Keratinocyte (primary cell): Measurements from ENCODE around the gene ASPSCR1. TPM values are rescaled to one million over a fixed set of nuclear protein-coding genes. Genes with fewer than 3 reads are reported as not detected.

Experiments used
- DNase-seq: peaks from one replicate; pipeline ENCODE4 v3.0.0-alpha.2; 2011; ENCODE audit warnings: low read depth, missing footprints, low spot score
- FAIRE-seq: peaks from 2 replicates; lab custom pipeline; 2011; peaks lifted over from hg19 to GRCh38; lab: Jason Lieb, UNC
- H2AFZ ChIP-seq: 2 replicates; pipeline ENCODE4 v1.6.0; 2012; ENCODE audit warnings: low read length, control low read depth, inconsistent platforms; ENCODE audit not compliant: control insufficient read depth
- H3K27ac ChIP-seq: 2 replicates; pipeline ENCODE4 v1.5.1; 2011; ENCODE audit warnings: low read length; ENCODE audit not compliant: control insufficient read depth, insufficient read depth
- H3K27me3 ChIP-seq: 3 replicates; pipeline ENCODE4 v1.6.0; 2011; ENCODE audit warnings: low read length; ENCODE audit not compliant: control insufficient read depth, insufficient read depth; ENCODE audit errors: extremely low read depth
- H3K36me3 ChIP-seq, 2 experiments: 2 replicates in 1 of 2; 3 replicates in 1 of 2; pipeline ENCODE4 v1.5.1; 2011; ENCODE audit warnings: low read length in 2 of 2, mild to moderate bottlenecking in 1 of 2; ENCODE audit not compliant: control insufficient read depth in 2 of 2, insufficient read depth in 2 of 2; ENCODE audit errors: extremely low read depth in 1 of 2
- H3K4me1 ChIP-seq: 3 replicates; pipeline ENCODE4 v1.5.1; 2011; ENCODE audit warnings: low read length; ENCODE audit not compliant: control insufficient read depth, insufficient read depth; ENCODE audit errors: extremely low read depth
- H3K4me2 ChIP-seq: 3 replicates; pipeline ENCODE4 v1.6.0; 2011; ENCODE audit warnings: low read depth, low read length; ENCODE audit not compliant: control insufficient read depth, insufficient read depth; ENCODE audit errors: extremely low read depth
- H3K4me3 ChIP-seq, 3 experiments: fragments of 200-600 bp in 1 of 3; sonication (generic) in 1 of 3; 2 replicates in 2 of 3; 3 replicates in 1 of 3; pipeline ENCODE4 v1.5.1; 2011 to 2016; ENCODE audit warnings: low read length in 3 of 3, mild to moderate bottlenecking in 3 of 3, control low read depth in 2 of 3, inconsistent platforms in 1 of 3, low read depth in 1 of 3, mixed read lengths in 1 of 3, mixed run types in 1 of 3, moderate library complexity in 1 of 3; ENCODE audit not compliant: control insufficient read depth in 2 of 3, insufficient read depth in 2 of 3; ENCODE audit errors: extremely low read depth in 1 of 3
- H3K79me2 ChIP-seq: 2 replicates; pipeline ENCODE4 v1.6.0; 2012; ENCODE audit warnings: low read length; ENCODE audit not compliant: control insufficient read depth, insufficient read depth
- H3K9ac ChIP-seq: 3 replicates; pipeline ENCODE4 v1.6.0; 2011; ENCODE audit warnings: low read length; ENCODE audit not compliant: control insufficient read depth, insufficient read depth; ENCODE audit errors: extremely low read depth
- H3K9me1 ChIP-seq: 3 replicates; pipeline ENCODE4 v1.6.0; 2011; ENCODE audit warnings: low read length; ENCODE audit not compliant: control insufficient read depth, insufficient read depth; ENCODE audit errors: extremely low read depth
- H3K9me3 ChIP-seq: 2 replicates; pipeline ENCODE4 v1.5.1; 2012; ENCODE audit warnings: low read depth, low read length; ENCODE audit not compliant: control insufficient read depth
- H4K20me1 ChIP-seq: 3 replicates; pipeline ENCODE4 v1.6.0; 2011; ENCODE audit warnings: low read length; ENCODE audit not compliant: control insufficient read depth, insufficient read depth; ENCODE audit errors: extremely low read depth
- EZH2 ChIP-seq: IDR thresholded peaks from one replicate; pipeline ENCODE4 v1.6.1; 2012; ENCODE audit warnings: inconsistent platforms, mild to moderate bottlenecking, low read length, moderate library complexity
- dilution Hi-C: fragments of 300-500 bp; cut with MboI; formaldehyde crosslinking; loops from one replicate; pipeline ENCODE4 v1.7.0; 2020; ENCODE audit warnings: low sequenced_read_pairs; ENCODE audit not compliant: extremely low pct_ligation_motif_present
- polyA plus RNA-seq, 5 experiments: library from polyadenylated mRNA; depleted of rRNA in 3 of 5; stranded (reverse) in 3 of 5; stranded (forward) in 1 of 5; unstranded in 1 of 5; fragments of >200 nt; gene quantifications; 1 replicate in 1 of 5; 2 replicates in 3 of 5; 3 replicates in 1 of 5; pipeline versions ENCODE4 v1.2.1 to v1.2.3, GENCODE V29; 2011 to 2012; ENCODE audit warnings: missing spikeins in 2 of 5, low read depth in 1 of 5, low replicate concordance in 1 of 5
- TF ChIP-seq, protein P1 (sequence below), 3 experiments: IDR thresholded peaks in 1 of 3; conservative IDR thresholded peaks in 1 of 3; optimal IDR thresholded peaks in 1 of 3; 2 replicates in 2 of 3; 3 replicates in 1 of 3; pipeline versions ENCODE3 to v1.5.1; 2011; ENCODE audit warnings: low read length in 3 of 3, mild to moderate bottlenecking in 3 of 3, moderate library complexity in 2 of 3, control low read depth in 1 of 3, inconsistent platforms in 1 of 3; ENCODE audit not compliant: insufficient read depth in 2 of 3; ENCODE audit errors: extremely low read depth in 1 of 3

The ASPSCR1 gene
- polyA plus RNA-seq, 1 donor (not counting 4 experiments of a cell fraction or from before 2014, with no cell fraction given) = 5.2 TPM

DNA sequence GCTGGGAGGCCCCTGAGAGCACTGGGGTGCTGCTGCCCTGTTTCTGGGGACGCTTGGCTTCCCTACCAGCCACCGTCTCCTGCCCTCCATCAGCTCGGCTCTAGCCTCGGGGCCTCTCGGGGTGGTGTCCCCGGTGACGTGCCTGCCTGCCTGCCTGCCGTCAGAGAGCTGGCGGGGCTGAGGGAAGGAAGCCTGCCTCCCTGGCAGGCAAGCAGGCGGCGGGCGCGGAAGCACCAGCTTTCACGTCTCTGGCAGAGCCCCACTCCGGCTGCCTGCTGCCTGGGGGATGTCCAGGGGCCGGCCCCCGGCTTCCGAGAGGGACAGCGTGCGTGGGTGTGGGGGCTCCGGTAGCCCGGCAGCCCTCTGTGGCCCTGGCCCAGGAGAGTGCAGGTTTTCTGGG lies 35.9 kb downstream of the ASPSCR1 start:
- H4K20me1 ChIP-seq = no peaks in the 10 kb centered on the region
- DNase-seq (no peak), FAIRE-seq (no peak)
- peak overlapping the region; percentile 22 for H3K9ac ChIP-seq
- peaks cover 18% of the 10 kb centered on the region for H3K4me1 ChIP-seq
- no peaks in the 10 kb centered on the region for H3K9me1 ChIP-seq
- no peak overlapping the region for H3K4me2 ChIP-seq
- H3K4me3 ChIP-seq = no peak overlapping the region
- H3K36me3 ChIP-seq = peaks cover 0 to 4% of the 10 kb centered on the region in 2 experiments
- H3K9me3 ChIP-seq = no peaks in the 10 kb centered on the region
- H3K27ac ChIP-seq = no peak overlapping the region
- no peak overlapping the region for H2AFZ ChIP-seq
- dilution Hi-C loops = no loop called here
- no peaks in the 10 kb centered on the region for H3K79me2 ChIP-seq
- no peak for TF ChIP-seq EZH2
- no peaks in the 10 kb centered on the region for H3K27me3 ChIP-seq

DNA sequence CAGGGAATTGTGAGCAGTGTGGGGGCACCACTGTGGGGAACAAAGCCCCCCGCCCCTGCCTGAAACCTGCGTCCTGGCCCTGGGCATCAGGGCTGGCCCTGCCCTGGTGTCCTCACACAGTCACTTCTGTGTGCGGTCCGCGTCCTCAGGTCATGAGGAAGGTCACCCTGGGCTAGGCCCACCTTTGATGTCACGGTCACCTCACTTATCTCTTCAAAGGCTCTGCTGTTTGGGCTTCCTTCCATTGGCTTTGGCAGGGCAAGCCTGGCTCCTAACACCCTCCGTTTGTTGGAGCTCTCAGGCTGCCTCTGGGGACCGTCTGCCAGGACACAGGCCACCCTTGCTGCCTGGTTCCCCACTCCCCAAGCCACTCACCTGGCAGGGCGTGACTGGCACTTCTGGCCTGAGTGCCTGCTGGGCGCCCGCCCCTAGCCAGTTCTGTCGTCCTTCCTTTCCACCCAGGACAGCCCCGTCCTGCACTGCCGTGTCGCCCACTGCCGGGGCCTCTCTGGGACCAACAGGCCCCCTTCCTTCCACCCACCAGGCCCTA lies 36.4 kb downstream of the ASPSCR1 start:
- Histone ChIP-seq H3K9me1 (no peaks in the 10 kb centered on the region), H4K20me1 (no peaks in the 10 kb centered on the region), H3K9me3 (no peaks in the 10 kb centered on the region), H3K79me2 (no peaks in the 10 kb centered on the region), H3K36me3 (peaks cover 0 to 4% of the 10 kb centered on the region in 2 experiments), H3K27me3 (no peaks in the 10 kb centered on the region), H3K9ac (peak overlapping the region; percentile 22), H3K4me2 (no peak overlapping the region), H3K4me3 (no peak overlapping the region), H3K27ac (no peak overlapping the region), H3K4me1 (peaks cover 18% of the 10 kb centered on the region), H2AFZ (no peak overlapping the region)
- FAIRE-seq (no peak), DNase-seq (no peak)
- TF ChIP-seq, protein P1, sequence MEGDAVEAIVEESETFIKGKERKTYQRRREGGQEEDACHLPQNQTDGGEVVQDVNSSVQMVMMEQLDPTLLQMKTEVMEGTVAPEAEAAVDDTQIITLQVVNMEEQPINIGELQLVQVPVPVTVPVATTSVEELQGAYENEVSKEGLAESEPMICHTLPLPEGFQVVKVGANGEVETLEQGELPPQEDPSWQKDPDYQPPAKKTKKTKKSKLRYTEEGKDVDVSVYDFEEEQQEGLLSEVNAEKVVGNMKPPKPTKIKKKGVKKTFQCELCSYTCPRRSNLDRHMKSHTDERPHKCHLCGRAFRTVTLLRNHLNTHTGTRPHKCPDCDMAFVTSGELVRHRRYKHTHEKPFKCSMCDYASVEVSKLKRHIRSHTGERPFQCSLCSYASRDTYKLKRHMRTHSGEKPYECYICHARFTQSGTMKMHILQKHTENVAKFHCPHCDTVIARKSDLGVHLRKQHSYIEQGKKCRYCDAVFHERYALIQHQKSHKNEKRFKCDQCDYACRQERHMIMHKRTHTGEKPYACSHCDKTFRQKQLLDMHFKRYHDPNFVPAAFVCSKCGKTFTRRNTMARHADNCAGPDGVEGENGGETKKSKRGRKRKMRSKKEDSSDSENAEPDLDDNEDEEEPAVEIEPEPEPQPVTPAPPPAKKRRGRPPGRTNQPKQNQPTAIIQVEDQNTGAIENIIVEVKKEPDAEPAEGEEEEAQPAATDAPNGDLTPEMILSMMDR (optimal IDR thresholded peaks at IDR 0.05 in 1 of 3, IDR thresholded peaks at IDR 0.05 in 1 of 3, conservative IDR thresholded peaks at IDR 0.05 in 1 of 3; ENCODE audit: extremely low read depth in 1 of 3, insufficient read depth in 2 of 3, low read length in 3 of 3) = no peak
- TF ChIP-seq EZH2 = no peak
- dilution Hi-C loops = no loop called here

DNA sequence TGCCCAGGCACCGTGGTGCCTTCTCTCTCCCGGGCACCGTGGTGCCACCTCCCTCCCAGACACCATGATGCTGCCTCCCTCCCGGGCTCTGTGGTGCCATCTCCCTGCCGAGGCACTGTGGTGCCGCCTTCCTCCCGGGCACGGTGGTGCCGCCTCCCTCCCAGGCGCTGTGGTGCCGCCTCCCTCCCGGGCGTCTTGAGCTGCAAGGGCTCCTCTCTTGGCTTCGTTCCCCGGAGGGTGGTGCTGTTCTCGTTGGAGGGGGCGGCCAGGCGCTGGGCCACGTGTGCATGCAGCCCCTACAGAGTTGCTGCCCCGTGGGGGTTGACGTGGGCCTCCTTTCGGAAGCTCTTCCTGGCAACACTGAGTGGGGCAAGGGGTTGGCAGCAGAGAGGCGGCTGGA lies 37.0 kb downstream of the ASPSCR1 start:
- no peaks in the 10 kb centered on the region for H4K20me1 ChIP-seq
- no peak overlapping the region for H2AFZ ChIP-seq
- dilution Hi-C loops = no loop called here
- DNase-seq (no peak), FAIRE-seq (no peak)
- H3K36me3 ChIP-seq = peaks cover 0 to 4% of the 10 kb centered on the region in 2 experiments
- H3K27me3 ChIP-seq = no peaks in the 10 kb centered on the region
- TF ChIP-seq EZH2 = no peak
- TF ChIP-seq, protein P1 (optimal IDR thresholded peaks at IDR 0.05 in 1 of 3, IDR thresholded peaks at IDR 0.05 in 1 of 3, conservative IDR thresholded peaks at IDR 0.05 in 1 of 3; ENCODE audit: extremely low read depth in 1 of 3, insufficient read depth in 2 of 3, low read length in 3 of 3) = peak; percentile 19 to 63 (median 39)
- H3K4me2 ChIP-seq = no peak overlapping the region
- no peak overlapping the region for H3K27ac ChIP-seq
- H3K79me2 ChIP-seq = no peaks in the 10 kb centered on the region
- peaks cover 18% of the 10 kb centered on the region for H3K4me1 ChIP-seq
- no peaks in the 10 kb centered on the region for H3K9me1 ChIP-seq
- no peaks in the 10 kb centered on the region for H3K9me3 ChIP-seq
- H3K4me3 ChIP-seq = no peak overlapping the region
- no peak overlapping the region for H3K9ac ChIP-seq
